HCT116 (cell line): Measurements from ENCODE around the gene OGFOD2. TPM values are rescaled to one million over a fixed set of nuclear protein-coding genes. Genes with fewer than 3 reads are reported as not detected.

ENCODE experiments used
- ATAC-seq: fragments of 200-7000 bp; cut with Tn5 transposase; 2 replicates; pipeline ENCODE4 v1.9.1; 2020; ENCODE audit warnings: mild to moderate bottlenecking, moderate library complexity
- BruUV-seq: library from RNA; stranded (reverse); fragments of 400-500 nt; replicated peaks from 2 replicates; lab custom pipeline; 2021; lab: Mats Ljungman, UMichigan
- CTCF ChIA-PET: fragments of 300-600 bp; sonication (Branson Sonifier 250); formaldehyde crosslinking; loops from one replicate; lab custom pipeline; 2021; ENCODE audit warnings: antibody characterized with exemption; lab: Charles Lee
- POLR2A ChIA-PET: fragments of 300-600, 350-600 bp; sonication (Branson Sonifier 250); formaldehyde crosslinking; loops from one replicate; lab custom pipeline; 2021; ENCODE audit warnings: antibody characterized with exemption; lab: Charles Lee
- RAD21 ChIA-PET, 2 experiments: fragments of 300-600 bp; sonication (Branson Sonifier 250); formaldehyde crosslinking; loops; one replicate each; lab custom pipeline; 2023; ENCODE audit warnings: low total read pairs in 2 of 2; ENCODE audit not compliant: uncharacterized antibody in 2 of 2, unreplicated experiment in 2 of 2, low non-redundant PET in 1 of 2; lab: Charles Lee
- DNase-seq: peaks from one replicate; pipeline ENCODE4 v3.0.0-alpha.2; 2010; ENCODE audit warnings: low read depth, low spot score
- H2AFZ ChIP-seq: fragments of 200-600 bp; shearing (Covaris generic), sonication (generic); 2 replicates; pipeline ENCODE4 v1.6.1; 2017; ENCODE audit warnings: low read depth, mixed run types, mixed read lengths, antibody characterized with exemption, low read length; ENCODE audit not compliant: poor library complexity, severe bottlenecking
- H3K27ac ChIP-seq: 2 replicates; pipeline ENCODE4 v1.5.1; 2012; ENCODE audit warnings: low read depth, low read length
- H3K27me3 ChIP-seq: fragments of 200-600 bp; sonication (generic); 2 replicates; pipeline ENCODE4 v1.6.1; 2016; ENCODE audit warnings: mixed run types, low read length, mixed read lengths; ENCODE audit not compliant: insufficient read depth
- H3K36me3 ChIP-seq, 2 experiments: fragments of 200-500 bp in 1 of 2; fragments of 200-600 bp in 1 of 2; sonication (Bioruptor generic) in 1 of 2; sonication (generic) in 1 of 2; 2 replicates each; pipeline versions ENCODE4 v1.5.1 to v1.6.1; 2014 to 2016; ENCODE audit warnings: low read length in 2 of 2, inconsistent platforms in 1 of 2, mixed read lengths in 1 of 2, mixed run types in 1 of 2; ENCODE audit not compliant: insufficient read depth in 2 of 2, control insufficient read depth in 1 of 2
- H3K4me1 ChIP-seq, 2 experiments: fragments of 200-600 bp in 1 of 2; sonication (generic) in 1 of 2; 2 replicates each; pipeline versions ENCODE4 v1.5.1 to v1.6.1; 2012 to 2017; ENCODE audit warnings: low read length in 2 of 2, inconsistent platforms in 1 of 2, mild to moderate bottlenecking in 1 of 2, mixed read lengths in 1 of 2, mixed run types in 1 of 2, moderate library complexity in 1 of 2; ENCODE audit not compliant: insufficient read depth in 2 of 2, control insufficient read depth in 1 of 2
- H3K4me2 ChIP-seq: fragments of 200-600 bp; sonication (generic); 2 replicates; pipeline ENCODE4 v1.6.1; 2017; ENCODE audit warnings: mixed run types, low read length, mixed read lengths
- H3K4me3 ChIP-seq, 2 experiments: fragments of 200-600 bp in 1 of 2; sonication (generic) in 1 of 2; replicated peaks in 1 of 2; 2 replicates each; pipeline ENCODE4 v1.5.1; 2011 to 2016; ENCODE audit warnings: low read length in 2 of 2, control low read depth in 1 of 2, low read depth in 1 of 2, mild to moderate bottlenecking in 1 of 2, mixed read lengths in 1 of 2, mixed run types in 1 of 2
- H3K79me2 ChIP-seq: fragments of 200-600 bp; sonication (generic); 2 replicates; pipeline ENCODE4 v1.6.1; 2017; ENCODE audit warnings: mild to moderate bottlenecking, mixed run types, low read length, moderate library complexity, mixed read lengths; ENCODE audit not compliant: insufficient read depth
- H3K9ac ChIP-seq: fragments of 200-600 bp; sonication (generic); 2 replicates; pipeline ENCODE4 v1.6.1; 2016; ENCODE audit warnings: low read length, mixed read lengths
- H3K9me2 ChIP-seq: fragments of 200-600 bp; sonication (generic), shearing (Covaris generic); 2 replicates; pipeline ENCODE4 v1.6.1; 2017; ENCODE audit warnings: mixed run types, mild to moderate bottlenecking, moderate library complexity; ENCODE audit not compliant: insufficient read depth
- H3K9me3 ChIP-seq, 2 experiments: fragments of 200-500 bp in 1 of 2; fragments of 200-600 bp in 1 of 2; sonication (Bioruptor generic) in 1 of 2; sonication (generic) in 1 of 2; 2 replicates each; pipeline ENCODE4 v1.6.1; 2014 to 2017; ENCODE audit warnings: low read length in 2 of 2, mixed read lengths in 2 of 2, inconsistent platforms in 1 of 2, low read depth in 1 of 2, mild to moderate bottlenecking in 1 of 2, mixed run types in 1 of 2, moderate library complexity in 1 of 2; ENCODE audit not compliant: control insufficient read depth in 1 of 2, insufficient read depth in 1 of 2
- H4K20me1 ChIP-seq: fragments of 200-600 bp; sonication (generic), shearing (Covaris generic); 2 replicates; pipeline ENCODE4 v1.6.1; 2017; ENCODE audit warnings: mixed run types, mild to moderate bottlenecking, moderate library complexity; ENCODE audit not compliant: insufficient read depth
- ATF3 ChIP-seq: IDR thresholded peaks from 2 replicates; pipeline ENCODE4 v1.6.1; 2012
- CBX3 ChIP-seq: IDR thresholded peaks from 2 replicates; pipeline ENCODE4 v1.6.1; 2012; ENCODE audit warnings: low read depth
- CEBPB ChIP-seq: IDR thresholded peaks from 2 replicates; pipeline ENCODE4 v1.6.1; 2012; ENCODE audit warnings: low read depth
- CTCF ChIP-seq, 3 experiments: fragments of 200-600 bp in 1 of 3; sonication (generic) in 1 of 3; IDR thresholded peaks in 2 of 3; conservative IDR thresholded peaks in 1 of 3; 2 replicates each; pipeline ENCODE4 v1.5.1; 2012 to 2017; ENCODE audit warnings: low read depth in 2 of 3, low read length in 2 of 3, antibody characterized with exemption in 1 of 3, borderline replicate concordance in 1 of 3, control low read depth in 1 of 3, mild to moderate bottlenecking in 1 of 3, mixed read lengths in 1 of 3, mixed run types in 1 of 3, moderate library complexity in 1 of 3; ENCODE audit not compliant: insufficient read depth in 1 of 3
- EGR1 ChIP-seq: IDR thresholded peaks from 2 replicates; pipeline ENCODE4 v1.6.1; 2012; ENCODE audit warnings: low read depth
- ELF1 ChIP-seq: IDR thresholded peaks from 2 replicates; pipeline ENCODE4 v1.6.1; 2012; ENCODE audit warnings: low read depth, borderline replicate concordance
- EZH2 ChIP-seq: fragments of 200-600 bp; sonication (generic); IDR thresholded peaks from 2 replicates; pipeline ENCODE4 v1.6.1; 2017; ENCODE audit warnings: antibody characterized with exemption, mixed run types
- EZH2phosphoT487 ChIP-seq: fragments of 200-600 bp; IDR thresholded peaks from 2 replicates; pipeline ENCODE4 v1.6.1; 2018; ENCODE audit warnings: antibody characterized with exemption, borderline replicate concordance
- FOSL1 ChIP-seq: IDR thresholded peaks from 2 replicates; pipeline ENCODE4 v1.6.1; 2012; ENCODE audit warnings: low read depth
- JUND ChIP-seq: IDR thresholded peaks from 2 replicates; pipeline ENCODE4 v1.6.1; 2012
- MAX ChIP-seq: IDR thresholded peaks from 2 replicates; pipeline ENCODE4 v1.6.1; 2012
- RAD21 ChIP-seq: IDR thresholded peaks from 2 replicates; pipeline ENCODE4 v1.6.1; 2012; ENCODE audit warnings: low read depth, mild to moderate bottlenecking
- REST ChIP-seq: IDR thresholded peaks from 2 replicates; pipeline ENCODE4 v1.6.1; 2012; ENCODE audit warnings: low read depth
- SP1 ChIP-seq: IDR thresholded peaks from 2 replicates; pipeline ENCODE4 v1.6.1; 2012; ENCODE audit warnings: low read depth
- SRF ChIP-seq: IDR thresholded peaks from 2 replicates; pipeline ENCODE4 v1.6.1; 2012; ENCODE audit warnings: low read depth
- TCF7L2 ChIP-seq: IDR thresholded peaks from 2 replicates; pipeline ENCODE4 v1.7.0; 2011; ENCODE audit warnings: borderline replicate concordance, inconsistent platforms; ENCODE audit not compliant: insufficient read depth, insufficient read length; ENCODE audit errors: extremely low read depth
- YY1 ChIP-seq: IDR thresholded peaks from 2 replicates; pipeline ENCODE4 v1.6.1; 2011; ENCODE audit warnings: low read length, low read depth, moderate library complexity, mild to moderate bottlenecking; ENCODE audit not compliant: insufficient replicate concordance; ENCODE audit errors: extremely low read depth
- ZBTB33 ChIP-seq: IDR thresholded peaks from 2 replicates; pipeline ENCODE4 v1.6.1; 2011; ENCODE audit warnings: mild to moderate bottlenecking, low read length, moderate library complexity; ENCODE audit not compliant: insufficient replicate concordance; ENCODE audit errors: extremely low read depth
- ZFX ChIP-seq: fragments of 450-650 bp; IDR thresholded peaks from 2 replicates; pipeline ENCODE4 v1.6.1; 2017
- ZNF274 ChIP-seq: fragments of 200-500 bp; sonication (Bioruptor generic); IDR thresholded peaks from 2 replicates; pipeline ENCODE4 v1.6.1; 2014; ENCODE audit warnings: mild to moderate bottlenecking, low read depth, low read length, inconsistent platforms
- intact Hi-C: fragments of 100-400 bp; cut with micrococcal nuclease; formaldehyde crosslinking; loops from 2 replicates; pipeline ENCODE4 v1.10.0; 2022
- total RNA-seq: library from RNA; stranded (reverse); gene quantifications from one replicate; pipeline ENCODE4 v1.2.1, GENCODE V29; 2021; ENCODE audit not compliant: unreplicated experiment

Gene OGFOD2
- total RNA-seq, 1 experiment from 2014 or later: 29.5 TPM

GRCh38 chr12:122998316-122998715 lies 23.3 kb downstream of the OGFOD2 start:
- ChIA-PET POLR2A (no interaction called here), RAD21 (no interaction called here)

More at GRCh38 chr12:122998316-122998715, 23.3 kb downstream of the OGFOD2 start:
- Histone ChIP-seq H2AFZ (no peak overlapping the region), H3K4me3 (no peak overlapping the region), H3K4me2 (no peak overlapping the region), H3K36me3 (no peaks in the 10 kb centered on the region), H3K79me2 (no peaks in the 10 kb centered on the region), H3K27me3 (no peaks in the 10 kb centered on the region), H3K9me2 (no peaks in the 10 kb centered on the region), H3K9ac (no peak overlapping the region), H3K9me3 (no peaks in the 10 kb centered on the region), H4K20me1 (no peaks in the 10 kb centered on the region), H3K27ac (no peak overlapping the region), H3K4me1 (no peaks in the 10 kb centered on the region)
- CTCF ChIA-PET: no interaction called here
- no TSS peak for BruUV-seq
- ATAC-seq: no peak
- TF ChIP-seq FOSL1: no peak
- TF ChIP-seq REST: no peak
- no peak for TF ChIP-seq SP1
- TF ChIP-seq EZH2phosphoT487: no peak
- TF ChIP-seq EGR1: no peak
- TF ChIP-seq ZNF274: no peak
- no peak for TF ChIP-seq SRF
- no peak for TF ChIP-seq RAD21
- TF ChIP-seq ATF3: no peak
- TF ChIP-seq CBX3: no peak
- no peak for TF ChIP-seq EZH2
- TF ChIP-seq YY1: no peak
- TF ChIP-seq CTCF (IDR thresholded peaks at IDR 0.05 in 2 of 3, conservative IDR thresholded peaks at IDR 0.05 in 1 of 3; ENCODE audit: borderline replicate concordance in 1 of 3, insufficient read depth in 1 of 3, low read depth in 2 of 3, low read length in 2 of 3): no peak
- TF ChIP-seq ELF1: no peak
- no peak for TF ChIP-seq TCF7L2
- TF ChIP-seq ZBTB33: no peak
- TF ChIP-seq CEBPB: no peak
- no peak for TF ChIP-seq JUND
- no peak for TF ChIP-seq MAX
- no peak for TF ChIP-seq ZFX
- no peak for DNase-seq
- intact Hi-C loops: no loop called here
